PC-3 (cell line): ENCODE results near the gene FRRS1. TPM values are rescaled to one million over a fixed set of nuclear protein-coding genes. Genes with fewer than 3 reads are reported as not detected.

Source experiments
- ATAC-seq: fragments of 200-7000 bp; cut with Tn5 transposase; 2 replicates; pipeline ENCODE4 v1.9.1; 2020; ENCODE audit warnings: mild to moderate bottlenecking, moderate library complexity
- BruUV-seq: library from RNA; stranded (reverse); fragments of 400-500 nt; replicated peaks from 2 replicates; lab custom pipeline; 2021; lab: Mats Ljungman, UMichigan
- CTCF ChIA-PET: fragments of 300-600 bp; sonication (Branson Sonifier 250); formaldehyde crosslinking; loops from one replicate; lab custom pipeline; 2022; ENCODE audit warnings: antibody characterized with exemption; lab: Charles Lee
- POLR2A ChIA-PET: fragments of 300-600 bp; sonication (Branson Sonifier 250); formaldehyde crosslinking; loops from one replicate; lab custom pipeline; 2022; ENCODE audit warnings: antibody characterized with exemption; ENCODE audit not compliant: unreplicated experiment; lab: Charles Lee
- DNase-seq: peaks from one replicate; pipeline ENCODE4 v3.0.0-alpha.2; 2015
- H2AFZ ChIP-seq: fragments of 300-600 bp; sonication (generic); 2 replicates; pipeline ENCODE4 v1.6.0; 2016; ENCODE audit warnings: antibody characterized with exemption, low read length
- H3F3A ChIP-seq: fragments of 300-600 bp; sonication (generic); one replicate; pipeline ENCODE4 v1.6.0; 2017; ENCODE audit warnings: antibody characterized with exemption, low read length, control low read depth, mild to moderate bottlenecking; ENCODE audit not compliant: unreplicated experiment
- H3K27ac ChIP-seq: fragments of 300-600 bp; sonication (generic); 2 replicates; pipeline ENCODE4 v1.5.1; 2016; ENCODE audit warnings: mild to moderate bottlenecking, low read length
- H3K27me3 ChIP-seq: fragments of 300-600 bp; sonication (generic); 2 replicates; pipeline ENCODE4 v1.6.1; 2016; ENCODE audit warnings: low read length, mixed read lengths
- H3K36me3 ChIP-seq: fragments of 300-600 bp; sonication (generic); 2 replicates; pipeline ENCODE4 v1.6.1; 2016; ENCODE audit warnings: low read depth, mixed run types, low read length, mixed read lengths
- H3K4me1 ChIP-seq: fragments of 300-600 bp; sonication (generic); 2 replicates; pipeline ENCODE4 v1.5.1; 2016; ENCODE audit warnings: low read length; ENCODE audit not compliant: insufficient read depth
- H3K4me2 ChIP-seq: fragments of 300-600 bp; sonication (generic); 2 replicates; pipeline ENCODE4 v1.6.0; 2016; ENCODE audit warnings: low read length
- H3K4me3 ChIP-seq: fragments of 300-600 bp; sonication (generic); 2 replicates; pipeline ENCODE4 v1.5.1; 2016; ENCODE audit warnings: mild to moderate bottlenecking, low read length, mixed read lengths
- H3K79me2 ChIP-seq: fragments of 300-600 bp; sonication (generic); 2 replicates; pipeline ENCODE4 v1.6.1; 2017; ENCODE audit warnings: low read length, mixed read lengths
- H3K9ac ChIP-seq: fragments of 300-600 bp; sonication (generic); 2 replicates; pipeline ENCODE4 v1.6.0; 2016; ENCODE audit warnings: mild to moderate bottlenecking, low read length
- H3K9me2 ChIP-seq: fragments of 300-600 bp; sonication (generic); replicated peaks from 2 replicates; pipeline ENCODE4 v1.6.1; 2016; ENCODE audit warnings: mixed run types, low read length, mixed read lengths
- H3K9me3 ChIP-seq: fragments of 300-600 bp; sonication (generic); 2 replicates; pipeline ENCODE4 v1.6.1; 2016; ENCODE audit warnings: low read length, mixed read lengths
- H4K20me1 ChIP-seq: fragments of 300-600 bp; sonication (generic); 2 replicates; pipeline ENCODE4 v1.6.1; 2016; ENCODE audit warnings: low read length, mixed read lengths
- EZH2 ChIP-seq: fragments of 300-600 bp; sonication (generic); IDR thresholded peaks from one replicate; pipeline ENCODE4 v1.6.1; 2017; ENCODE audit warnings: antibody characterized with exemption, mild to moderate bottlenecking, low read length; ENCODE audit not compliant: unreplicated experiment
- EZH2phosphoT487 ChIP-seq: fragments of 300-600 bp; sonication (generic); IDR thresholded peaks from 2 replicates; pipeline ENCODE4 v1.6.1; 2018; ENCODE audit warnings: mild to moderate bottlenecking, antibody characterized with exemption, low read length, borderline replicate concordance
- intact Hi-C: fragments of 100-400 bp; cut with micrococcal nuclease; formaldehyde crosslinking; loops from 2 replicates; pipeline ENCODE4 v1.9.0; 2023
- total RNA-seq: library from RNA; depleted of rRNA; stranded (reverse); fragments of >200 nt; gene quantifications from 2 replicates; pipeline ENCODE4 v1.2.3, GENCODE V29; 2014
- TF ChIP-seq, protein P1 (sequence below): fragments of 300-600 bp; sonication (generic); conservative IDR thresholded peaks from 2 replicates; pipeline ENCODE4 v1.5.1; 2017; ENCODE audit warnings: antibody characterized with exemption, low read depth, mild to moderate bottlenecking, low read length

The FRRS1 gene
- total RNA-seq, 1 experiment from 2014 or later, result 16.3 TPM

DNA sequence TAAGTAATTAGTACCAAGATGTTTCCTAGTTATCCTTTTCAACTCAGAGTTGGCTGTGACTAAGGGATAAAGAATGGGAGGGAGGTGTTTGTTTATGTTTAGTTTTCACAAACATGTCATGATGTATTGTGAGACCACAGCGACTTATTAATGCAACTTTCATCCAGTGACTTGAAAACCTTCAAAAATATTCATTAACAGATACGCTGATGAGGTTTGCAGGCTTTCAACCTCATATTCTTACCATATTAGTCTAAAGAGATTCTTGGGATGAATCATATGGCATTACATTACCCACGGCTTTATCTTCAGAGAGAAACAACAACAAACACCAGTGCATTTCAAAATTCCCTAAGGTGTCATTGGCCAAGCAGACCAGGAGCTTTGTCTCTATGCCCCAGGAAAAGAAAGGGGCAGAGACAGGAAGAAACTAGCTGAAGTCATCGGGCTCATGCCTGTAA, 84.1 kb downstream of the FRRS1 start:
- no TSS peak for BruUV-seq
- H3K4me2 ChIP-seq, result no peak overlapping the region
- intact Hi-C loops, result no loop called here

DNA sequence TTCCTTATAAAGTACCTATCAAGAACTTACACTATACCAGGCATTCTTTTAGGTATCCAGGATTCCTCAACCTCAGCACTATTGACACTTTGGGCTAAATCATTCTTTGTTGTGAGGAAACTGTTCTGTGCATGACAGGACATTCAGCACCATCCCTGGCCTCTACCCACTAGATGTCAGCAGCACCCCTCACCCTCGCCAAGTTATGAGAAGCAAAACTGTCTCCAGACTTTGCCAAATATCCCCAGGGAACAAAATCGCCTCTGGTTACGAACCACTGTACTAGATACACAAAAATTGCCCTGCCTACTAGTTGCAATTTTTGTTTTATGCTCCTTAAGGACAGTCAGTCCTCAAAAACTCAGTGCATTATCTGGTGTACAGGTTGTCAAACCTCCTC, 84.9 kb downstream of the FRRS1 start:
- ChIA-PET CTCF (no interaction called here), POLR2A (no interaction called here)
- Histone ChIP-seq H3K4me1 (peaks cover 22% of the 10 kb centered on the region), H3F3A (no peaks in the 10 kb centered on the region), H3K9ac (no peak overlapping the region), H3K9me3 (no peaks in the 10 kb centered on the region), H3K4me2 (no peak overlapping the region), H4K20me1 (no peaks in the 10 kb centered on the region), H3K79me2 (no peaks in the 10 kb centered on the region), H3K4me3 (no peak overlapping the region), H3K36me3 (no peaks in the 10 kb centered on the region), H3K27ac (no peak overlapping the region), H3K9me2 (no peaks in the 10 kb centered on the region), H2AFZ (no peak overlapping the region), H3K27me3 (no peaks in the 10 kb centered on the region)
- DNase-seq, result no peak
- intact Hi-C loops, result no loop called here
- BruUV-seq, result no TSS peak
- TF ChIP-seq EZH2phosphoT487 (no peak), EZH2 (no peak)
- TF ChIP-seq, protein P1, sequence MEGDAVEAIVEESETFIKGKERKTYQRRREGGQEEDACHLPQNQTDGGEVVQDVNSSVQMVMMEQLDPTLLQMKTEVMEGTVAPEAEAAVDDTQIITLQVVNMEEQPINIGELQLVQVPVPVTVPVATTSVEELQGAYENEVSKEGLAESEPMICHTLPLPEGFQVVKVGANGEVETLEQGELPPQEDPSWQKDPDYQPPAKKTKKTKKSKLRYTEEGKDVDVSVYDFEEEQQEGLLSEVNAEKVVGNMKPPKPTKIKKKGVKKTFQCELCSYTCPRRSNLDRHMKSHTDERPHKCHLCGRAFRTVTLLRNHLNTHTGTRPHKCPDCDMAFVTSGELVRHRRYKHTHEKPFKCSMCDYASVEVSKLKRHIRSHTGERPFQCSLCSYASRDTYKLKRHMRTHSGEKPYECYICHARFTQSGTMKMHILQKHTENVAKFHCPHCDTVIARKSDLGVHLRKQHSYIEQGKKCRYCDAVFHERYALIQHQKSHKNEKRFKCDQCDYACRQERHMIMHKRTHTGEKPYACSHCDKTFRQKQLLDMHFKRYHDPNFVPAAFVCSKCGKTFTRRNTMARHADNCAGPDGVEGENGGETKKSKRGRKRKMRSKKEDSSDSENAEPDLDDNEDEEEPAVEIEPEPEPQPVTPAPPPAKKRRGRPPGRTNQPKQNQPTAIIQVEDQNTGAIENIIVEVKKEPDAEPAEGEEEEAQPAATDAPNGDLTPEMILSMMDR, result no peak
- no peak for ATAC-seq

More for the DNA sequence above, 84.1 kb downstream of the FRRS1 start:
- Histone ChIP-seq H2AFZ (no peak overlapping the region), H3K27ac (no peak overlapping the region), H3K27me3 (no peaks in the 10 kb centered on the region), H3K4me3 (no peak overlapping the region), H3K9me3 (no peaks in the 10 kb centered on the region), H3K79me2 (no peaks in the 10 kb centered on the region), H4K20me1 (no peaks in the 10 kb centered on the region), H3K36me3 (0 out of 2 replicates have a peak, but pooled peaks cover 3% of the 10 kb centered on the region), H3K9me2 (no peaks in the 10 kb centered on the region), H3K4me1 (peaks cover 14% of the 10 kb centered on the region), H3F3A (no peaks in the 10 kb centered on the region), H3K9ac (no peak overlapping the region)
- CTCF ChIA-PET, result no interaction called here
- TF ChIP-seq EZH2phosphoT487, result no peak
- no peak for TF ChIP-seq EZH2
- TF ChIP-seq, protein P1, result no peak
- POLR2A ChIA-PET, result no interaction called here
- ATAC-seq (no peak), DNase-seq (no peak)

DNA sequence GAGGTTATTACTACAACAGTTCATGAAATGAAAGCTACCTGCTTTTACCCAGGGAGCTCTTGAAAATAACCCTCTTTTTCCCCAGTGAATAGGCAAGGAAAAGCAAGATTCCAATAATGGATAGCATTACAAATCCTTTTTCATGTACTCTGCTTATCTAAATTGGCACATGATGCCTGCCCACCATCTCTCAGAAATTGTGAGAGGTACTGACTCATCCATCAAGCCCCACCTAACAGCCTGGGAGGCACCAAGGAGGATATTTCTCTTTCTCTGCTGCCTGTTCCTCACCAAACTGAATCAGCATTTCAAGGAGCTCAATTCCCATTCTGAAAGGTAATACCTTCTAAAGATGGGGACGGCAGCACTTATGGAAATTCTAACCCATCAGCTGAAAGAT, 86.2 kb downstream of the FRRS1 start:
- no peak overlapping the region for H3K4me2 ChIP-seq
- no peaks in the 10 kb centered on the region for H4K20me1 ChIP-seq
- TF ChIP-seq, protein P1, result no peak
- TF ChIP-seq EZH2, result no peak
- no peaks in the 10 kb centered on the region for H3F3A ChIP-seq
- no peak overlapping the region for H3K9ac ChIP-seq
- no peak overlapping the region for H3K27ac ChIP-seq
- CTCF ChIA-PET, result no interaction called here
- H2AFZ ChIP-seq, result no peak overlapping the region
- peak; percentile 25 for DNase-seq
- ATAC-seq, result peak; percentile 31; the same call in 1 of the 2 replicates
- intact Hi-C loops, result no loop called here
- no peaks in the 10 kb centered on the region for H3K9me2 ChIP-seq
- POLR2A ChIA-PET, result no interaction called here
- H3K9me3 ChIP-seq, result no peaks in the 10 kb centered on the region
- H3K79me2 ChIP-seq, result no peaks in the 10 kb centered on the region
- no peaks in the 10 kb centered on the region for H3K27me3 ChIP-seq
- H3K4me1 ChIP-seq, result peaks cover 18% of the 10 kb centered on the region
- H3K36me3 ChIP-seq, result no peaks in the 10 kb centered on the region
- no peak overlapping the region for H3K4me3 ChIP-seq
- no TSS peak for BruUV-seq
